Gastroesophageal sphincter (tissue), 3 donors: Measurements from ENCODE around the gene NHEJ1.

Experiments used
- EP300 ChIP-seq: sonication (generic); formaldehyde crosslinking; IDR thresholded peaks from one replicate; pipeline ENCODE4 v1.6.1; 2017; ENCODE audit warnings: antibody characterized with exemption, mild to moderate bottlenecking
- TF ChIP-seq, protein P1 (sequence below), 4 experiments: fragments of 200-600 bp in 2 of 4; fragments of 450-650 bp in 2 of 4; sonication (generic) in 1 of 4; IDR thresholded peaks; one replicate each; pipeline ENCODE4 v1.5.1; 2017 to 2019; ENCODE audit warnings: antibody characterized with exemption in 4 of 4, mild to moderate bottlenecking in 2 of 4, moderate library complexity in 2 of 4

DNA sequence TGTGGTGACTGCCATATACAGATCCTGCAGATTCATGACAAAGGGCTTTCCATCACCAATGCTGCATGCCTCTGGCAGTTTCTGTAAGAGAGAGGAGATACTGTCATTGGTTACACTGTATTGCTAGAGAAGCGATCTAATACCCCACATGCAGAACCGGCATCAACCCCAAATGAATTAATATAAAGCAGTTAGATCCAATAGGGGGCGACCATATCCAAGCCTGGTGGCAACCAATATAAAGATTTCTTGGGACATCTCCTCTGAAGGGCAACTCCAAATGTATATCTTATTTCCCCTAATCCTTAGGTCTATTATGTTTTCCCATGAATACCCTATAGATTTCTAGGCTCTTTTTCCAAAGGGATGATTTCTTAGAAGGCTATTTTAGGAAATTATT lies 82.5 kb downstream of the NHEJ1 start:
- TF ChIP-seq, protein P1, sequence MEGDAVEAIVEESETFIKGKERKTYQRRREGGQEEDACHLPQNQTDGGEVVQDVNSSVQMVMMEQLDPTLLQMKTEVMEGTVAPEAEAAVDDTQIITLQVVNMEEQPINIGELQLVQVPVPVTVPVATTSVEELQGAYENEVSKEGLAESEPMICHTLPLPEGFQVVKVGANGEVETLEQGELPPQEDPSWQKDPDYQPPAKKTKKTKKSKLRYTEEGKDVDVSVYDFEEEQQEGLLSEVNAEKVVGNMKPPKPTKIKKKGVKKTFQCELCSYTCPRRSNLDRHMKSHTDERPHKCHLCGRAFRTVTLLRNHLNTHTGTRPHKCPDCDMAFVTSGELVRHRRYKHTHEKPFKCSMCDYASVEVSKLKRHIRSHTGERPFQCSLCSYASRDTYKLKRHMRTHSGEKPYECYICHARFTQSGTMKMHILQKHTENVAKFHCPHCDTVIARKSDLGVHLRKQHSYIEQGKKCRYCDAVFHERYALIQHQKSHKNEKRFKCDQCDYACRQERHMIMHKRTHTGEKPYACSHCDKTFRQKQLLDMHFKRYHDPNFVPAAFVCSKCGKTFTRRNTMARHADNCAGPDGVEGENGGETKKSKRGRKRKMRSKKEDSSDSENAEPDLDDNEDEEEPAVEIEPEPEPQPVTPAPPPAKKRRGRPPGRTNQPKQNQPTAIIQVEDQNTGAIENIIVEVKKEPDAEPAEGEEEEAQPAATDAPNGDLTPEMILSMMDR (IDR thresholded peaks at IDR 0.05), result no peak
- TF ChIP-seq EP300, result no peak
